ENCODE measurements around the gene AKAP3. TPM values are rescaled to one million over a fixed set of nuclear protein-coding genes. Genes with fewer than 3 reads are reported as not detected.

AKAP3 gene
- total RNA-seq, 2 experiments from 2014 or later, result 2.5 to 2.6 TPM

Other genes with a start within 250 kb of the AKAP3 start
- not detected for gene FGF6, start 203.2 kb downstream of the AKAP3 start, total RNA-seq
- gene RAD51AP1, start 110.2 kb downstream of the AKAP3 start, total RNA-seq, result 10 to 100 TPM; 48.2 to 52.3 TPM
- gene DYRK4, start 86.8 kb downstream of the AKAP3 start, total RNA-seq, result 10 to 100 TPM; 29.5 to 33.4 TPM
- gene NDUFA9, start 63 bp upstream of the AKAP3 start, total RNA-seq, result 100 to 1,000 TPM; 105 to 120 TPM
- gene GALNT8, start 71.3 kb upstream of the AKAP3 start, total RNA-seq, result 1 to 10 TPM in 1 of 2 experiments, under 1 TPM in 1; 0.85 to 1.0 TPM

Measured in activated CD4-positive, alpha-beta T cell treated with anti-CD3 and anti-CD28 coated beads, Interleukin-2, amount 10 ng/mL, durations not matched to agents 7 days and 5 days (primary cell).